ENCODE data around the gene ZSWIM8. TPM values are rescaled to one million over a fixed set of nuclear protein-coding genes. Genes with fewer than 3 reads are reported as not detected.
A peak's percentile ranks its signal among the peaks of the same experiment; 100 is the strongest.

The ZSWIM8 gene
- total RNA-seq, 2 experiments from 2014 or later: 66.4 to 70.7 TPM

DNA sequence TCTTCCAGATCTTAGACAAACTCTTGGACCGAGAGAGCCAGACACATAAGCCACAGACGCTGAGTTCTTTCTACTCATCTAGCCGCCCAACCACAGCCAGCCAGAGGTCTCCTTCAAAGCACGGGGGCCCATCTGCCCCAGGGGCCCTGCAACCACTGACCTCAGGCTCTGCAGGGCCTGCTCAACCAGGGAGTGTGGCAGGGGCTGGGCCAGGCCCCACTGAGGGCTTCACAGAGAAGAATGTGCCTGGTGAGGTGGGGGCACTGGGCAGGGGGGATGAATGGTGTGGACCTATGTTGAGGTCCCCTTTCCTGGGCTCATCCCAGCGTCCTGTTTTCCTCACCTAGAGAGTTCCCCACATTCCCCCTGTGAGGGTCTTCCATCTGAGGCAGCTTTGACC lies 11.4 kb downstream of the ZSWIM8 start:
- CTCF ChIA-PET: interaction anchor here (0.6 kb wide), 1 partner anchor 1382 kb away, joined by 3 read pairs; no protein-coding TSS in a partner anchor
- Histone ChIP-seq H3K9me3 (ENCODE audit: control insufficient read depth in 1 of 2, insufficient read depth in 1 of 2, low read length in 2 of 2) (no peaks in the 10 kb centered on the region), H3K4me1 (ENCODE audit: insufficient read depth, low read length) (peaks cover 6% of the 10 kb centered on the region), H3K27ac (ENCODE audit: low read depth in 1 of 2, low read length in 2 of 2) (no peak overlapping the region), H3K27me3 (ENCODE audit: control insufficient read depth in 1 of 2, insufficient read depth in 2 of 2, low read length in 2 of 2) (no peaks in the 10 kb centered on the region), H3K36me3 (ENCODE audit: insufficient read depth, low read length) (peaks cover 91% of the 10 kb centered on the region), H3K4me3 (ENCODE audit: low read length) (no peak overlapping the region)
- H3K27ac Mint-ChIP-seq: peak overlapping the region; percentile 28
- peaks cover 87% of the 10 kb centered on the region for H3K36me3 Mint-ChIP-seq (ENCODE audit: low read depth)
- no peak overlapping the region for H3K4me3 Mint-ChIP-seq
- H3K27me3 Mint-ChIP-seq: no peaks in the 10 kb centered on the region
- ATAC-seq (ENCODE audit: poor library complexity) (no peak), DNase-seq (no peak)
- TF ChIP-seq, protein P1, sequence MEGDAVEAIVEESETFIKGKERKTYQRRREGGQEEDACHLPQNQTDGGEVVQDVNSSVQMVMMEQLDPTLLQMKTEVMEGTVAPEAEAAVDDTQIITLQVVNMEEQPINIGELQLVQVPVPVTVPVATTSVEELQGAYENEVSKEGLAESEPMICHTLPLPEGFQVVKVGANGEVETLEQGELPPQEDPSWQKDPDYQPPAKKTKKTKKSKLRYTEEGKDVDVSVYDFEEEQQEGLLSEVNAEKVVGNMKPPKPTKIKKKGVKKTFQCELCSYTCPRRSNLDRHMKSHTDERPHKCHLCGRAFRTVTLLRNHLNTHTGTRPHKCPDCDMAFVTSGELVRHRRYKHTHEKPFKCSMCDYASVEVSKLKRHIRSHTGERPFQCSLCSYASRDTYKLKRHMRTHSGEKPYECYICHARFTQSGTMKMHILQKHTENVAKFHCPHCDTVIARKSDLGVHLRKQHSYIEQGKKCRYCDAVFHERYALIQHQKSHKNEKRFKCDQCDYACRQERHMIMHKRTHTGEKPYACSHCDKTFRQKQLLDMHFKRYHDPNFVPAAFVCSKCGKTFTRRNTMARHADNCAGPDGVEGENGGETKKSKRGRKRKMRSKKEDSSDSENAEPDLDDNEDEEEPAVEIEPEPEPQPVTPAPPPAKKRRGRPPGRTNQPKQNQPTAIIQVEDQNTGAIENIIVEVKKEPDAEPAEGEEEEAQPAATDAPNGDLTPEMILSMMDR (IDR thresholded peaks at IDR 0.05): no peak
- intact Hi-C loops (cut with DNase I, micrococcal nuclease): no loop called here
- H3K4me1 Mint-ChIP-seq (ENCODE audit: low read depth): no peaks in the 10 kb centered on the region
- no peaks in the 10 kb centered on the region for H3K9me3 Mint-ChIP-seq
- POLR2A ChIA-PET: interaction anchor here (1.4 kb wide), 1 partner anchor 24 kb away, joined by 3 read pairs; no protein-coding TSS in a partner anchor

DNA sequence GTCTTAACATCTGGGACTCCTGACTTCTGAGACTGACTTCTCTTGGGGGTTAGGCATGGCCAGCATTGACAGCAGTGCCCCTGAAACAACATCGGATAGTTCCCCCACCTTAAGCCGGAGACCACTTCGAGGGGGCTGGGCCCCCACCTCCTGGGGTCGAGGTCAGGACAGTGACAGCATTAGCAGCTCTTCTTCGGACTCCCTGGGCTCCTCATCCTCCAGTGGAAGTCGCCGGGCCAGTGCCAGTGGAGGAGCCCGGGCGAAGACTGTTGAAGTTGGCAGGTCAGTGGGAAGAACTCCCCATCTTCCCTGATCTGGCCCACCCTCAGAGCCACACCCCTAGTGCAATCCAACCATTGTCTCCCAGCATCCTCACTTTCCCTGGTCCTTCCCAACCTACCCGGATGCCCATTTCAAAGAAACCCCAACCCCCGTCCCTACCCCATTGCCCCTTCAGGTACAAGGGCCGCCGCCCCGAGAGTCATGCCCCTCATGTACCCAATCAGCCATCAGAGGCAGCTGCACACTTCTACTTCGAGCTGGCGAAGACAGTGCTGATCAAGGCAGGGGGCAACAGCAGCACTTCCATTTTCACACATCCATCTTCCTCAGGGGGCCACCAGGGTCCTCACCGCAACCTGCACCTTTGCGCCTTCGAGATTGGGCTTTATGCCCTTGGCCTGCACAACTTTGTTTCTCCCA lies 12.1 kb downstream of the ZSWIM8 start:
- no peaks in the 10 kb centered on the region for H3K27me3 Mint-ChIP-seq
- Histone ChIP-seq H3K9me3 (ENCODE audit: control insufficient read depth in 1 of 2, insufficient read depth in 1 of 2, low read length in 2 of 2) (no peaks in the 10 kb centered on the region), H3K4me3 (ENCODE audit: low read length) (no peak overlapping the region), H3K36me3 (ENCODE audit: insufficient read depth, low read length) (peaks cover 91% of the 10 kb centered on the region), H3K4me1 (ENCODE audit: insufficient read depth, low read length) (peaks cover 6% of the 10 kb centered on the region), H3K27me3 (ENCODE audit: control insufficient read depth in 1 of 2, insufficient read depth in 2 of 2, low read length in 2 of 2) (no peaks in the 10 kb centered on the region), H3K27ac (ENCODE audit: low read depth in 1 of 2, low read length in 2 of 2) (no peak overlapping the region)
- H3K4me1 Mint-ChIP-seq (ENCODE audit: low read depth): no peaks in the 10 kb centered on the region
- H3K36me3 Mint-ChIP-seq (ENCODE audit: low read depth): peaks cover 92% of the 10 kb centered on the region
- TF ChIP-seq, protein P1 (IDR thresholded peaks at IDR 0.05): no peak
- no peaks in the 10 kb centered on the region for H3K9me3 Mint-ChIP-seq
- H3K27ac Mint-ChIP-seq: peak overlapping the region; percentile 28
- ATAC-seq (ENCODE audit: poor library complexity) (no peak), DNase-seq (no peak)
- POLR2A ChIA-PET: interaction anchor here (1.2 to 3.8 kb wide), 3 partner anchors 12 to 24 kb away, joined by 3 to 20 read pairs (median 4); partner anchors contain the start of gene CHCHD1
- intact Hi-C loops (cut with DNase I, micrococcal nuclease): no loop called here
- CTCF ChIA-PET: interaction anchor here (0.6 kb wide), 1 partner anchor 1382 kb away, joined by 3 read pairs; no protein-coding TSS in a partner anchor
- H3K4me3 Mint-ChIP-seq: no peak overlapping the region

DNA sequence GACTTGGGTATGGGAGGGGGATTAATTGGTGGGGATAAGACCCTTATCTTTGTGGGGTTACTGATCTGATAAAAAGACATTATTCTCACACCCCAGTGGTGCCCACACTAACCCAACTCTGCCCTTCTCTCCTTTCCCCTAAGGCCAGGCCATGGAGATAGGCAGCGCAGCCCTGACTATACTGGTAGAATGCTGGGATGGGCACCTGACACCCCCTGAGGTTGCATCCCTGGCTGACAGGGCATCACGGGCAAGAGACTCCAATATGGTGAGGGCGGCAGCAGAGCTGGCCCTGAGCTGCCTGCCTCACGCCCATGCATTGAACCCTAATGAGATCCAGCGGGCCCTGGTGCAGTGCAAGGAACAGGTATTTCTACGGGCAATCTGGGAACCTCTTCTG lies 12.7 kb downstream of the ZSWIM8 start:
- DNase-seq (no peak), ATAC-seq (ENCODE audit: poor library complexity) (no peak)
- no peaks in the 10 kb centered on the region for H3K9me3 ChIP-seq (ENCODE audit: control insufficient read depth in 1 of 2, insufficient read depth in 1 of 2, low read length in 2 of 2)
- H3K4me3 ChIP-seq (ENCODE audit: low read length): no peak overlapping the region
- H3K36me3 ChIP-seq (ENCODE audit: insufficient read depth, low read length): peaks cover 91% of the 10 kb centered on the region
- H3K9me3 Mint-ChIP-seq: no peaks in the 10 kb centered on the region
- CTCF ChIA-PET: no interaction called here
- no peaks in the 10 kb centered on the region for H3K4me1 Mint-ChIP-seq (ENCODE audit: low read depth)
- H3K4me1 ChIP-seq (ENCODE audit: insufficient read depth, low read length): peaks cover 6% of the 10 kb centered on the region
- H3K27me3 ChIP-seq (ENCODE audit: control insufficient read depth in 1 of 2, insufficient read depth in 2 of 2, low read length in 2 of 2): no peaks in the 10 kb centered on the region
- TF ChIP-seq, protein P1 (IDR thresholded peaks at IDR 0.05): no peak
- no peak overlapping the region for H3K27ac ChIP-seq (ENCODE audit: low read depth in 1 of 2, low read length in 2 of 2)
- intact Hi-C loops (cut with DNase I, micrococcal nuclease): no loop called here
- no peaks in the 10 kb centered on the region for H3K27me3 Mint-ChIP-seq
- peak overlapping the region; percentile 62 for H3K27ac Mint-ChIP-seq
- H3K4me3 Mint-ChIP-seq: no peak overlapping the region
- POLR2A ChIA-PET: interaction anchor here (1.2 to 3.8 kb wide), 2 partner anchors 12 to 16 kb away, joined by 4 to 20 read pairs; partner anchors contain the start of gene CHCHD1
- peaks cover 92% of the 10 kb centered on the region for H3K36me3 Mint-ChIP-seq (ENCODE audit: low read depth)
